A673 (cell line): ENCODE results near the gene PXDN. TPM values are rescaled to one million over a fixed set of nuclear protein-coding genes. Genes with fewer than 3 reads are reported as not detected.

Experiments
- BruUV-seq: library from RNA; stranded (reverse); fragments of 400-500 nt; replicated peaks from 2 replicates; lab custom pipeline; 2021; lab: Mats Ljungman, UMichigan
- CTCF ChIA-PET: fragments of 300-600 bp; sonication (Branson Sonifier 250); formaldehyde crosslinking; loops from one replicate; lab custom pipeline; 2022; ENCODE audit warnings: antibody characterized with exemption; lab: Charles Lee
- POLR2A ChIA-PET: fragments of 300-600 bp; sonication (Branson Sonifier 250); formaldehyde crosslinking; loops from one replicate; lab custom pipeline; 2022; ENCODE audit warnings: antibody characterized with exemption; ENCODE audit not compliant: low non-redundant PET; lab: Charles Lee
- DNase-seq: peaks from one replicate; pipeline ENCODE4 v3.0.0-alpha.2; 2015; ENCODE audit warnings: low spot score
- H3K27ac ChIP-seq: fragments of 200-600 bp; sonication (generic); 2 replicates; pipeline ENCODE4 v1.5.1; 2016; ENCODE audit warnings: mixed run types, low read depth, mild to moderate bottlenecking, mixed read lengths, antibody characterized with exemption, low read length; ENCODE audit not compliant: poor library complexity, severe bottlenecking
- H3K27me3 ChIP-seq: fragments of 200-600 bp; sonication (generic); replicated peaks from 2 replicates; pipeline ENCODE4 v1.6.1; 2017; ENCODE audit warnings: mixed run types, low read depth, mild to moderate bottlenecking, mixed read lengths, antibody characterized with exemption, low read length; ENCODE audit not compliant: insufficient read depth, poor library complexity
- H3K36me3 ChIP-seq: fragments of 200-600 bp; sonication (generic); 2 replicates; pipeline ENCODE4 v1.6.1; 2016; ENCODE audit warnings: mixed run types, mild to moderate bottlenecking, mixed read lengths, antibody characterized with exemption, low read length; ENCODE audit not compliant: insufficient read depth, poor library complexity, severe bottlenecking
- H3K4me1 ChIP-seq: fragments of 200-600 bp; sonication (generic); 2 replicates; pipeline ENCODE4 v1.6.1; 2017; ENCODE audit warnings: mixed run types, mild to moderate bottlenecking, mixed read lengths, antibody characterized with exemption, low read length; ENCODE audit not compliant: insufficient read depth, poor library complexity, severe bottlenecking
- H3K4me3 ChIP-seq: fragments of 200-600 bp; sonication (generic); 2 replicates; pipeline ENCODE4 v1.5.1; 2016; ENCODE audit warnings: low read depth, mixed run types, mild to moderate bottlenecking, mixed read lengths, low read length; ENCODE audit not compliant: poor library complexity, severe bottlenecking
- H3K9me3 ChIP-seq: fragments of 200-600 bp; sonication (generic); 2 replicates; pipeline ENCODE4 v1.6.1; 2016; ENCODE audit warnings: mixed run types, low read depth, mild to moderate bottlenecking, mixed read lengths, antibody characterized with exemption, low read length; ENCODE audit not compliant: poor library complexity, severe bottlenecking
- CTCF ChIP-seq: fragments of 300-800, 200-600 bp; sonication (generic); conservative IDR thresholded peaks from 2 replicates; pipeline ENCODE4 v1.5.1; 2017; ENCODE audit warnings: low read depth, mild to moderate bottlenecking, antibody characterized with exemption, low read length, moderate library complexity, mixed read lengths
- EZH2 ChIP-seq: fragments of 200-600 bp; sonication (generic); IDR thresholded peaks from 2 replicates; pipeline ENCODE4 v1.6.1; 2017; ENCODE audit warnings: borderline replicate concordance, low read depth, mild to moderate bottlenecking, mixed read lengths, antibody characterized with exemption, low read length; ENCODE audit not compliant: poor library complexity, severe bottlenecking
- intact Hi-C: fragments of 100-400 bp; cut with micrococcal nuclease; formaldehyde crosslinking; loops from one replicate; pipeline ENCODE4 v1.10.0; 2022; ENCODE audit not compliant: unreplicated experiment
- total RNA-seq: library from RNA; stranded (reverse); gene quantifications from 2 replicates; pipeline ENCODE4 v1.2.3, GENCODE V29; 2021

PXDN gene
- total RNA-seq, 1 experiment from 2014 or later, result 162 TPM

- CTCF ChIA-PET, result no interaction called here
- POLR2A ChIA-PET, result no interaction called here
- no peaks in the 10 kb centered on the region for H3K4me1 ChIP-seq
Observed at GRCh38 chr2:1756456-1756855, 12.1 kb upstream of the PXDN start.

GRCh38 chr2:1755436-1756191 lies 11.3 kb upstream of the PXDN start:
- H3K4me1 ChIP-seq, result no peaks in the 10 kb centered on the region
- POLR2A ChIA-PET, result no interaction called here
- no peak for DNase-seq
- H3K27ac ChIP-seq, result no peak overlapping the region
- peaks cover 12% of the 10 kb centered on the region for H3K9me3 ChIP-seq
- CTCF ChIA-PET, result interaction anchor here (0.6 kb wide), 1 partner anchor 13 kb away, joined by 4 read pairs; no protein-coding TSS in a partner anchor
- no peak for TF ChIP-seq CTCF
- no peak for TF ChIP-seq EZH2
- no peaks in the 10 kb centered on the region for H3K27me3 ChIP-seq
- no peaks in the 10 kb centered on the region for H3K36me3 ChIP-seq
- no peak overlapping the region for H3K4me3 ChIP-seq
- no TSS peak for BruUV-seq
- intact Hi-C loops, result no loop called here

More at GRCh38 chr2:1756456-1756855, 12.1 kb upstream of the PXDN start:
- no peaks in the 10 kb centered on the region for H3K27me3 ChIP-seq
- no peak for TF ChIP-seq CTCF
- TF ChIP-seq EZH2, result no peak
- H3K9me3 ChIP-seq, result peaks cover 12% of the 10 kb centered on the region
- no peaks in the 10 kb centered on the region for H3K36me3 ChIP-seq
- no peak overlapping the region for H3K27ac ChIP-seq
- intact Hi-C loops, result no loop called here
- no peak overlapping the region for H3K4me3 ChIP-seq
- DNase-seq, result no peak
- BruUV-seq, result no TSS peak

DNA sequence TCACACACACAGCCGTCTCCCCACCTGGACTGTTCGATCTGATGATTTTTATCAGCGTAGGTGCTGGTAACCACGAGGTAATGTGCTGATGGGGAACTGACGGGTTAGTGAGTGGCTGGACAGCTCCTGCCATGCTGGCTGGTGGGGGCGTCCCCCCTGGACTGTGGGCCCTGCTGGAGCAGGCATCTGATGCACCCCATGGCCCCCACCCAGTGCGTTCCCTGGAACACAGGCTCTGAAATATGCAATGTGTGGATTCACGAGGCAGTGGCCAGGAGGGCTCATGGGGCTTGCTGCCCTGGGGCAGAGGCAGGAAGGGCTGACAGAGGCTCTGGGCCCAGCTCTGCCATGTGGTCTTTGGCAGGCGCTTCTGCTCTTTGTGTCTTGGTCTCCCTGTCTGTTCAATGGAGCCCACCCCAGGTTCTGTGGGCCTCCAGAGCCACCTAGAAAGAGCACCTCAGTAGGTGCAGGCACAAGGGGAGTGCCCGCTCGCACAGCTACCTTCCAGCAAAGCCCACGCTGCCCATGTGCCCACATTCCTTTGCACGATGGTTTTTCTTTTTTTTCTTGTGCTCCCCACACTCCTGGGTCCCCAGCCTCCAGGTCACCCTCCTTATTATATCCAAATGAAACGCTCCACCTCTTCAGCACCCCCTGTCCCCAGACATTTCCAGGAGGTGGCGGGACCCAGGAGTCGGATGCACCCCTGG lies 10.3 kb upstream of the PXDN start:
- H3K27me3 ChIP-seq, result no peaks in the 10 kb centered on the region
- ChIA-PET CTCF (no interaction called here), POLR2A (no interaction called here)
- no peaks in the 10 kb centered on the region for H3K36me3 ChIP-seq
- intact Hi-C loops, result loop anchor here (5.0 kb wide), 1 partner anchor 58 kb away; no protein-coding TSS in a partner anchor
- H3K4me1 ChIP-seq, result no peaks in the 10 kb centered on the region
- no peak for DNase-seq
- no peak overlapping the region for H3K27ac ChIP-seq
- no TSS peak for BruUV-seq
- H3K9me3 ChIP-seq, result peaks cover 12% of the 10 kb centered on the region
- no peak overlapping the region for H3K4me3 ChIP-seq
- no peak for TF ChIP-seq EZH2
- TF ChIP-seq CTCF, result no peak
